GDM1 (cell line): ENCODE data around the gene DMXL1.
A peak's percentile ranks its signal among the peaks of the same experiment; 100 is the strongest.

Source experiments
- DNase-seq: peaks from one replicate; lab custom pipeline; 2025; lab: John Stamatoyannopoulos, UW

DMXL1 gene

GRCh38 chr5:119289438-119290044 lies 218.7 kb downstream of the DMXL1 start:
- DNase-seq = no peak

GRCh38 chr5:119290161-119290569 lies 219.3 kb downstream of the DMXL1 start:
- DNase-seq = peak; percentile 31

- DNase-seq = no peak
Observed at GRCh38 chr5:119290607-119291006, 219.7 kb downstream of the DMXL1 start.

GRCh38 chr5:119291056-119291455 lies 220.2 kb downstream of the DMXL1 start:
- no peak for DNase-seq

- DNase-seq = no peak
Observed at GRCh38 chr5:119291877-119292276, 221.0 kb downstream of the DMXL1 start.

- no peak for DNase-seq
Observed at GRCh38 chr5:119292701-119293515, 222.0 kb downstream of the DMXL1 start.

GRCh38 chr5:119293516-119293829 lies 222.6 kb downstream of the DMXL1 start:
- DNase-seq = no peak
